K562 (cell line): ENCODE measurements around the gene TMEM61. TPM values are rescaled to one million over a fixed set of nuclear protein-coding genes. Genes with fewer than 3 reads are reported as not detected.

ENCODE experiments used
- ATF4 ChIP-seq: fragments of 450-650 bp; formaldehyde crosslinking; IDR thresholded peaks from 2 replicates; pipeline ENCODE4 v1.4.0; 2022; ENCODE audit warnings: mild to moderate bottlenecking, moderate library complexity
- CHAMP1 ChIP-seq: fragments of 450-650 bp; IDR thresholded peaks from 2 replicates; pipeline ENCODE4 v1.6.1; 2016; ENCODE audit warnings: mild to moderate bottlenecking
- CXXC5 ChIP-seq: fragments of 250-450 bp; sonication (Bioruptor Pico); IDR thresholded peaks from 2 replicates; pipeline ENCODE4 v1.8.0; 2022; ENCODE audit warnings: inconsistent platforms, mild to moderate bottlenecking, moderate library complexity
- DACH1 ChIP-seq: fragments of 450-650 bp; IDR thresholded peaks from 2 replicates; pipeline ENCODE4 v1.6.1; 2018; ENCODE audit not compliant: partially characterized antibody
- L3MBTL2 ChIP-seq: fragments of 450-650 bp; IDR thresholded peaks from 2 replicates; pipeline ENCODE4 v1.6.1; 2016; ENCODE audit warnings: mild to moderate bottlenecking, moderate library complexity
- NCOA2 ChIP-seq, 2 experiments: fragments of 450-650 bp; IDR thresholded peaks; 2 replicates each; pipeline ENCODE4 v1.6.1; 2018; ENCODE audit warnings: mild to moderate bottlenecking in 2 of 2, moderate library complexity in 1 of 2; ENCODE audit not compliant: partially characterized antibody in 2 of 2
- REST ChIP-seq, 2 experiments: fragments of 450-650 bp; formaldehyde crosslinking in 1 of 2; IDR thresholded peaks; 2 replicates each; pipeline versions ENCODE4 v1.4.0 to v1.6.1; 2014 to 2020; ENCODE audit warnings: mild to moderate bottlenecking in 2 of 2, borderline replicate concordance in 1 of 2, low read depth in 1 of 2
- SMAD4 ChIP-seq: fragments of 250-450 bp; sonication (Bioruptor Pico); conservative IDR thresholded peaks from 2 replicates; pipeline ENCODE4 v1.8.0; 2021; ENCODE audit warnings: inconsistent platforms, mild to moderate bottlenecking, moderate library complexity
- SRSF9 ChIP-seq: fragments of 200-400 bp; formaldehyde crosslinking; IDR thresholded peaks from 2 replicates; pipeline ENCODE4 v1.6.1; 2017; ENCODE audit warnings: low read depth, low read length, borderline replicate concordance
- ZNF639 ChIP-seq, 2 experiments: fragments of 200-800 bp in 1 of 2; sonication (Bioruptor generic) in 1 of 2; sonication (generic) in 1 of 2; formaldehyde crosslinking in 1 of 2; IDR thresholded peaks in 1 of 2; conservative IDR thresholded peaks in 1 of 2; 2 replicates each; pipeline versions ENCODE4 v1.5.0 to v1.6.1; 2016 to 2020; ENCODE audit warnings: missing compliant biosample characterization in 1 of 2, missing genetic modification characterization in 1 of 2, missing genetic modification reagents in 1 of 2
- polyA plus RNA-seq, 8 experiments: library from polyadenylated mRNA; depleted of rRNA in 4 of 8; stranded (reverse) in 5 of 8; unstranded in 3 of 8; fragments of >200 nt; fragmentation: Nextera tagmentation in 2 of 8; fragmentation: Illumina TruSeq in 1 of 8; extraction: Ambion mirVana in 2 of 8; extraction: Trizol in 1 of 8; gene quantifications; 2 replicates each; pipeline versions ENCODE4 v1.2.1 to v1.2.3, GENCODE V29; 2011 to 2014; ENCODE audit warnings: inconsistent platforms in 1 of 8, missing spikeins in 1 of 8
- total RNA-seq, 7 experiments: library from RNA; depleted of rRNA in 6 of 7; stranded (reverse); fragments of >200 nt in 6 of 7; fragmentation: Illumina TruSeq in 2 of 7; extraction: Trizol in 2 of 7; gene quantifications; 2 replicates each; pipeline versions ENCODE4 v1.2.1 to v1.2.3, GENCODE V29; 2011 to 2021; ENCODE audit warnings: low replicate concordance in 1 of 7
- TF ChIP-seq, protein P1 (sequence below): fragments of 250-450 bp; sonication (Bioruptor Pico); IDR thresholded peaks from 2 replicates; pipeline ENCODE4 v1.5.0; 2020; ENCODE audit warnings: mild to moderate bottlenecking, borderline replicate concordance

TMEM61 gene
- total and polyA plus RNA-seq, 9 of the 15 experiments (the other 6 are each of a cell fraction or from before 2014, with no cell fraction given): not detected

DNA sequence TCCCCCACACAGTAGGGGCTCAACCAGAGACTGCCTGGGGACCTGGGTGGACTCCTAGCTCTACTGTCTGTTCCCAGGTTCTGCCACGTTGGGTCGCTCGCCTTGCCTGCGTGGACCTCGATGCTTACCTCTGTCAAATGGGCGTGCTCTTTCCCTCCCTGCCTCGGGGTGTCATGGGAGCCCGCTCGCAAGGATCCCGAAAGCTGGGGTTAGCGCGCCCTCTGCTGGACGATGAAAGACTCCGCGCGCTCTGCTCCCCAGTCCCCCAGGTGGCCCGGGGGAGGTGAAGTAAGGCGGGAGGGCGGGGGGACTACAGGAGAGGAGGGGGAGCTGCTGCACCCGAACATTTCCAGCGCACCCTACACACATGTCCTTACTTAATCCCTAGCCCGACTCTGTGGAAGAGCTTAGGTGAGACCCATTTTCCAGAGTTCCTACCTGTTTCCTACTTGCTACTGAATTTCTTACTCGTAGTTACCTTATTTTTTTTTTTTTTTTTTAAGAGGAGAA lies 16.0 kb downstream of the TMEM61 start (continued):
- TF ChIP-seq REST (IDR thresholded peaks at IDR 0.05; ENCODE audit: borderline replicate concordance): peak; percentile 83
- TF ChIP-seq REST (CRISPR knock-in tag; IDR thresholded peaks at IDR 0.05; ENCODE audit: low read depth): no peak
- TF ChIP-seq CXXC5 (CRISPR knock-in tag): peak; percentile 42; the same call in 1 of the 2 replicates
- no peak for TF ChIP-seq CHAMP1
- TF ChIP-seq SRSF9: no peak
- peak; percentile 54; the same call in 1 of the 2 replicates for TF ChIP-seq L3MBTL2
- TF ChIP-seq DACH1: no peak
- no peak for TF ChIP-seq ZNF639 (CRISPR knock-in tag; conservative IDR thresholded peaks at IDR 0.05 in 1 of 2, IDR thresholded peaks at IDR 0.05 in 1 of 2)
- TF ChIP-seq NCOA2 (IDR thresholded peaks at IDR 0.05; ENCODE audit: partially characterized antibody in 2 of 2): no peak
- TF ChIP-seq, protein P1, sequence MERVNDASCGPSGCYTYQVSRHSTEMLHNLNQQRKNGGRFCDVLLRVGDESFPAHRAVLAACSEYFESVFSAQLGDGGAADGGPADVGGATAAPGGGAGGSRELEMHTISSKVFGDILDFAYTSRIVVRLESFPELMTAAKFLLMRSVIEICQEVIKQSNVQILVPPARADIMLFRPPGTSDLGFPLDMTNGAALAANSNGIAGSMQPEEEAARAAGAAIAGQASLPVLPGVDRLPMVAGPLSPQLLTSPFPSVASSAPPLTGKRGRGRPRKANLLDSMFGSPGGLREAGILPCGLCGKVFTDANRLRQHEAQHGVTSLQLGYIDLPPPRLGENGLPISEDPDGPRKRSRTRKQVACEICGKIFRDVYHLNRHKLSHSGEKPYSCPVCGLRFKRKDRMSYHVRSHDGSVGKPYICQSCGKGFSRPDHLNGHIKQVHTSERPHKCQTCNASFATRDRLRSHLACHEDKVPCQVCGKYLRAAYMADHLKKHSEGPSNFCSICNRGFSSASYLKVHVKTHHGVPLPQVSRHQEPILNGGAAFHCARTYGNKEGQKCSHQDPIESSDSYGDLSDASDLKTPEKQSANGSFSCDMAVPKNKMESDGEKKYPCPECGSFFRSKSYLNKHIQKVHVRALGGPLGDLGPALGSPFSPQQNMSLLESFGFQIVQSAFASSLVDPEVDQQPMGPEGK: no peak
- no peak for TF ChIP-seq ATF4 (CRISPR knock-in tag)
- no peak for TF ChIP-seq SMAD4
